ENCODE results near the gene FBN1.
A peak's percentile ranks its signal among the peaks of the same experiment; 100 is the strongest.

Gene FBN1

DNA sequence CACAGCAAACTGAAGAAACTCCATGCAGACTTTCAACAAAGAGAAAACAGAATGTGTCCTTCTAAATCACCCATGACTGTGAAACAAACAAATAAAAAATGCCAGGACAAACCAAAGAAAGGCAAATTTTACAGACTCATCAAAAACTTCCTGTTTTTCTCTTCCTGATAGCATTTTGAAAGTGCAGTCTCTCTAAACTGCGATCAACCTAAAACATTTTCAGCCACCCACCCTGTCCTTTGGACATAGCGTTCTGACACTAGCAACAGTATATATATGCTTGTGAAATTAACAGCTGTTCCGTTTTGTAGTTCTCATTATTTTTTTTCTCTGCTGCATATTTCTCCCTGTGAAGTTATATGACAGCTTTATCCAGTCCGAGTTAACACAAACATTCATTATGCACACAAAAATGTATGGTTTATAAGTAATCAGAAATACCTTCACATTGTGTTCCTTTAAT lies 151.7 kb downstream of the FBN1 start:
- Histone ChIP-seq H3K4me1 (ENCODE audit: control insufficient read depth, insufficient read depth, low read length, poor library complexity, severe bottlenecking) (peaks cover 11% of the 10 kb centered on the region), H3K9me3 (ENCODE audit: control insufficient read depth, low read length) (no peaks in the 10 kb centered on the region), H3K27ac (ENCODE audit: low read depth, low read length, severe bottlenecking) (peak overlapping the region; percentile 68), H3K4me3 (ENCODE audit: extremely low read depth, insufficient read depth, low read length, poor library complexity, severe bottlenecking) (no peak overlapping the region), H3K36me3 (ENCODE audit: control insufficient read depth, insufficient read depth, low read length) (peaks cover 53% of the 10 kb centered on the region)
- 100% methylated on average over 1 of the region's 4 CpGs; no CpG with 5 or more reads in 1 of the 2 experiments for WGBS, 2 experiments (ENCODE audit: insufficient coverage in 2 of 2)

DNA sequence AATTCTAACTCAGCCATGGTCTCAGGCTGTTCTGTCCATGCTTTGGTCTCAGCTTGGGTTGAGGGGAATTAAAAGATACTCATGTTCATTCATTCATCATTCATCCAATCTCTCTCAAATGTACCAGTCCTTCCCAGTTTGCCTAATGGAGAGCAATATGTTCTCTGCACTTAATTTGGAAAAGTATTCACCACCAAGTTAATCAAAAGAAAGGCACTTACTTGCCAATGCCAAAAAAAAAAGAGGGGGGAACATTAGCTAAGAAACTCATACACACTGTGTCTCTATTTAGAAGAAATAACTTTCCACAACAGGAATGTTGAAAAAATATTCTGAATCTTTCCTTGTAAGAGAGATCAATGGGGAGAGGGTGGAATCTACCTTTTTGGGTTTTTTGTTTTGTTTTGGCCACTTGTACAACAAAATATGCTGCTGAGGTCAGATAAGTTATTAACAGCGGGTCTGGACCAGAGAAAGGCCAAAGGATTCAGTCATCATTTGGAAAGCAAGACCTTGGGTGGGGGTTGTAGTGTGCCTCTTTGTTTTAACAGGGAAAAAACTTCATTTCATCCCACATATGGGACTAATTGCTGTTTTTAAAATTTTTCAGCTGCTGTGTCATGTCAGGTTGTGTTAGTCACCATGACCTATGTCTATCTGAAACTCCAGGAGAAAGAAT lies 152.3 kb downstream of the FBN1 start:
- Histone ChIP-seq H3K4me3 (ENCODE audit: extremely low read depth, insufficient read depth, low read length, poor library complexity, severe bottlenecking) (no peak overlapping the region), H3K4me1 (ENCODE audit: control insufficient read depth, insufficient read depth, low read length, poor library complexity, severe bottlenecking) (peaks cover 11% of the 10 kb centered on the region), H3K9me3 (ENCODE audit: control insufficient read depth, low read length) (no peaks in the 10 kb centered on the region), H3K36me3 (ENCODE audit: control insufficient read depth, insufficient read depth, low read length) (peaks cover 50% of the 10 kb centered on the region), H3K27ac (ENCODE audit: low read depth, low read length, severe bottlenecking) (peak overlapping the region; percentile 68)
- no CpG with 5 or more reads among the region's 1 CpG for WGBS, 2 experiments (ENCODE audit: insufficient coverage in 2 of 2)

DNA sequence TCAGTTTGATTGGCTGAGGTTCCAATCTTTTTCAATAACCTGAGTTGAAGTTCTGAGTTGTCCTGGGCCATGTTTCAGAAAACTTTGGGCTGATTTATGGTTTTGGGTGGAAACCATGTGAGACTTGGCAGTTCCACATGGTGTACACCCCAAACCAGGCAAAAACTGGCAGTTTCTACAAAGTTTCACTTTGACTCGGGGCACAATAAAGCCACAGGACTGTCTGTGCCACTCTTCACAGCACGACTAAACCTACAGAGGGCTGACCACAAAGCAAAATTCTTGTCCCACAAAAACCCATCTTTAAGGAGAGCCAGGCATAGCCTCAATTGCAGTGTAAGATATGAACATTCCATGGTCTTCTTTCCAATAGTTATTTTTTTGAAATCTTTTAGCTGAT lies 159.3 kb downstream of the FBN1 start:
- H3K36me3 ChIP-seq (ENCODE audit: control insufficient read depth, insufficient read depth, low read length) = peaks cover 63% of the 10 kb centered on the region
- no peaks in the 10 kb centered on the region for H3K9me3 ChIP-seq (ENCODE audit: control insufficient read depth, low read length)
- H3K4me3 ChIP-seq (ENCODE audit: extremely low read depth, insufficient read depth, low read length, poor library complexity, severe bottlenecking) = no peak overlapping the region
- 97 to 100% methylated on average over 2 of the region's 2 CpGs for WGBS, 2 experiments (ENCODE audit: insufficient coverage in 2 of 2)
- peaks cover 4% of the 10 kb centered on the region for H3K4me1 ChIP-seq (ENCODE audit: control insufficient read depth, insufficient read depth, low read length, poor library complexity, severe bottlenecking)
- no peak overlapping the region for H3K27ac ChIP-seq (ENCODE audit: low read depth, low read length, severe bottlenecking)

DNA sequence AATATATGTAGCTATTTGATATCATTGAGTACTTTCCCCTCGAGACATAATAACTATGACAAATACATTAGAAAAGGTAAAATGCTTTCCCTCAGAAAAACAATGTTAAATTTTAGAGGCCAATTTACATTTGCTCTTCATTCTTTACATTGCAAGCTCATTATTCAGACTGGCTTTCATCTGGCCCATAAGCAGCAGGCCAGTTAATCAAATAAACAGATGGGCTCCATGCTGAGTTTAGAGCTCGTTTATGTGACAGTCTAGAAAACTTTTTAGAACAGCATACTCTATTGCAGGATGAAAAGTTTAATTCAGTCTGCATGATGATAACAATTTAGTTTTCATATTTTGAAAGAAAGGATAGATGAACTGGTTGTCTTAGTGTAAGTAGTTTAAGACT lies 163.7 kb downstream of the FBN1 start:
- no CpG with 5 or more reads among the region's 2 CpGs for whole genome bisulfite sequencing, 2 experiments (ENCODE audit: insufficient coverage in 2 of 2)
- peaks cover 35% of the 10 kb centered on the region for H3K36me3 ChIP-seq (ENCODE audit: control insufficient read depth, insufficient read depth, low read length)

DNA sequence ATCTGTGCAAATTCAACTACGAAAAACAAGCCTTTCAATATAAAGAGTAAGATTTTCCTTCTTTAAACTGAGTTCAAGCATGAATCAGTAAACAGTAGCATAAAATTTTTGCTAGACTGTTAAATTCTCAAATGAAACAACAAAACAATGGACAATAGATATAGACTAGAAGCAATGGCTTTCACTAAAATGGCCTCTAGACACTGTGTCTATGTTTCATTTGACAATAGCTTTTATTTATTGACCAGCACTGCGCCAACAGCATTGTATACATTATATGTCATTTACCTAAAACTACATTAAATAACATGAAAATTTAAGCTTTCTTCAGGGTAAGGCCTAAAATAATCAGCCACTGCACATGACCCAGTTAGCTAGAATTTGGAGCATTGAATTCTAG lies 165.8 kb downstream of the FBN1 start:
- no peak overlapping the region for H3K4me3 ChIP-seq (ENCODE audit: extremely low read depth, insufficient read depth, low read length, poor library complexity, severe bottlenecking)
- peaks cover 16% of the 10 kb centered on the region for H3K36me3 ChIP-seq (ENCODE audit: control insufficient read depth, insufficient read depth, low read length)
- H3K27ac ChIP-seq (ENCODE audit: low read depth, low read length, severe bottlenecking) = no peak overlapping the region
- no peaks in the 10 kb centered on the region for H3K9me3 ChIP-seq (ENCODE audit: control insufficient read depth, low read length)
- peaks cover 4% of the 10 kb centered on the region for H3K4me1 ChIP-seq (ENCODE audit: control insufficient read depth, insufficient read depth, low read length, poor library complexity, severe bottlenecking)
- WGBS, 2 experiments (ENCODE audit: insufficient coverage in 2 of 2) = no CpG with 5 or more reads among the region's 2 CpGs

More for the DNA sequence above, 163.7 kb downstream of the FBN1 start:
- Histone ChIP-seq H3K4me3 (ENCODE audit: extremely low read depth, insufficient read depth, low read length, poor library complexity, severe bottlenecking) (no peak overlapping the region), H3K27ac (ENCODE audit: low read depth, low read length, severe bottlenecking) (no peak overlapping the region), H3K4me1 (ENCODE audit: control insufficient read depth, insufficient read depth, low read length, poor library complexity, severe bottlenecking) (peaks cover 4% of the 10 kb centered on the region), H3K9me3 (ENCODE audit: control insufficient read depth, low read length) (no peaks in the 10 kb centered on the region)

DNA sequence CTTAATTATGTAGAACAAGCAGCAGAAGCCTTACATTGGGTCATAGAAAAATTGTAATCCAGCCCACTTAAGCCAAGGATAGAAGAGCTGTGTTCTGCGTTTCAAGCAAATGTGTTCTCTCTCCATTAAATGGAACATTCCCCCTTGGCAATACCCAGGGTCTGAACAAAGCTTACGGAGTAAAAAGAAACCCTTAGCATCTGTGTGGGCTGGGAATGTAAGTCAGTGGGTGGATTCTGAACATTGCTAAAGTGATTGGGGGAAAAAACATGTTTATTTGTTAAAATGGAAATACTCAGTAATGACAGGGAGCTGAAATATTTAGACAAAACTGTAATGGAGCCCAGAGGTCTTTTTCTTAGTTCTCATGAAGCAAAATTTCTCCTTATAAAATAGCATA lies 166.9 kb downstream of the FBN1 start:
- H3K9me3 ChIP-seq (ENCODE audit: control insufficient read depth, low read length) = no peaks in the 10 kb centered on the region

DNA sequence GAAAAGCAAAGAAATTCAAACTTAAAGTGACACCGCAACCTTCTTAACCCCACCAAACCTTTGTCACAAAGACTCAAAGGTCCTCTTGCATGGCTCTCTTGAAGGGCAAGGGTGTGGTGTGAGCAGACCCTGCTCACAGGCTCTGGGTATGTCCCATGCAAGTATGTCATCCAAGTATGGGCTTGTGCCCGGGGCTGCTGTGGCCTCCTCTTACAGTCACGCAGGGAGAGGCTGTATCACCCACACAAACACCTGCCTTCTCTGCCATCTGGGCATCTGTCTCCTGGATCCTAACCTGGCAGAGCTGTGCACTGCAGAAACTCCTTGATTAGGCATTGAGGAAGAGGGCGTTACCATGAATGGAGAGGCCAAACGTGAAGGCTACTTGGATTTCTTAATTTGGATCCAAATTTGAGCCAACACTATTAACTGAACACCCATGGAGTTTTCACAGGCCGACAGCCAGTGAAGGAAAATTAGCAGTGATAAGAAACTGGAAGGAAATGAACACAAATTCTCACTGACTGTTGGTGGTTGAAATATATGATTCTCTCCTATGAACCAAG lies 167.6 kb downstream of the FBN1 start:
- Histone ChIP-seq H3K4me1 (ENCODE audit: control insufficient read depth, insufficient read depth, low read length, poor library complexity, severe bottlenecking) (peaks cover 4% of the 10 kb centered on the region), H3K27ac (ENCODE audit: low read depth, low read length, severe bottlenecking) (no peak overlapping the region), H3K9me3 (ENCODE audit: control insufficient read depth, low read length) (no peaks in the 10 kb centered on the region), H3K4me3 (ENCODE audit: extremely low read depth, insufficient read depth, low read length, poor library complexity, severe bottlenecking) (no peak overlapping the region), H3K36me3 (ENCODE audit: control insufficient read depth, insufficient read depth, low read length) (peaks cover 15% of the 10 kb centered on the region)
- 90 to 95% methylated on average over 3 to 4 of the region's 6 CpGs for WGBS, 2 experiments (ENCODE audit: insufficient coverage in 2 of 2)

More for the DNA sequence above, 166.9 kb downstream of the FBN1 start:
- no peak overlapping the region for H3K27ac ChIP-seq (ENCODE audit: low read depth, low read length, severe bottlenecking)
- peaks cover 4% of the 10 kb centered on the region for H3K4me1 ChIP-seq (ENCODE audit: control insufficient read depth, insufficient read depth, low read length, poor library complexity, severe bottlenecking)
- peaks cover 18% of the 10 kb centered on the region for H3K36me3 ChIP-seq (ENCODE audit: control insufficient read depth, insufficient read depth, low read length)
- WGBS, 2 experiments (ENCODE audit: insufficient coverage in 2 of 2) = no CpG with 5 or more reads among the region's 2 CpGs
- H3K4me3 ChIP-seq (ENCODE audit: extremely low read depth, insufficient read depth, low read length, poor library complexity, severe bottlenecking) = no peak overlapping the region

DNA sequence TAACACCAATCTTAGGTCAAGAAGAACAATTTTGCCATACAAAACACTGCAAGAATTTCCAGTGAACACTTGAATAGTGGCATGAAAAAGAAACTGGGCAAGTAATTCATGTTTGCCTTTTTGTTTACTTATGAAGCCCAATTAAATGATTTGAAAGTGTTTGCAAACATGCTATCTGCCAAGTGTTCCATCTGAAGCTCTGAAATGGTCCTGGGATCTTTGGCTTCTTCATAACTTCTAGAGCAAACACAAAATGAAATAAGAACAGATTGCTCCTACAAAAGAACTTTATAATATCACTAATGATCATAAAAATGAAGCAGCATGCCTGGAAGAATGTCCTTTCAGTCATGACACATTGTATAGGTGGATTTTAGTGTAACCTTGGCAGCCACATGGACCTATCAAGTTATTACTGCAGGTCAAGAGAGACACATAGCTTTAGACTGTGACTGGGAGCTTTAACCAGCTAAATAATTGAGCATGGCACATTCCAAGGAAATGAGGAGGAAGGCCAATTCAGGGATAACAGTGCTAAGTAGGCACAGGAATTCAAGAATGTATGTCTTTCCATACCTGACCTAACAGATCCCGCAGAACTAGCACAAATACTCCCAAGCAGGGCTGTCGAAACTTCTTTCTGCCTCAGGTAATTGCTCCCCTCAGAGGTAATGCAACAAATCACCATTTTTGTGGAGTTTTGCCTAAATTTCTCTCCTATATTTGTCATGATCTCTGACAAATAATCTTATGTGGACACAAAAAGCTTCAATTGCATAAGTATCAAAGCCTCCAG lies 169.7 kb downstream of the FBN1 start:
- H3K4me3 ChIP-seq (ENCODE audit: extremely low read depth, insufficient read depth, low read length, poor library complexity, severe bottlenecking) = no peak overlapping the region
- 86 to 94% methylated on average over 2 of the region's 2 CpGs for WGBS, 2 experiments (ENCODE audit: insufficient coverage in 2 of 2)

DNA sequence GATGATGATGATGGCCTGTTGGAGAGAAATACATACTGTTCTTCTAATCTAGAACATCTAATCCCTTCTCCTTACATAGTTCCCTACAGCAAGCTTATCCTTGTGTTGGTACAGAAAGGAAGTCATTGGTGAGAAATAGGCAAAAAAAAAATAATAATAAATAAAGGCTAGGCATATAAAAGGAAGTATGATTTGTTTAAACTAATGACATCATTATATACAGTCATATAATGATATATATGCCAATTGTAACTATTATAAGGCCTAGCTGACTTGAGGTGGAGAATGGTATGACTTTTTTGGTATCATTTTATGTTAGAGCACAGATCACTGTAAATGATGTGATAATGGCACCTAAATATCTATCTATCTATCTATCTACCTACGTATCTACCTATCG lies 171.8 kb downstream of the FBN1 start:
- peaks cover 45% of the 10 kb centered on the region for H3K36me3 ChIP-seq (ENCODE audit: control insufficient read depth, insufficient read depth, low read length)
- H3K4me1 ChIP-seq (ENCODE audit: control insufficient read depth, insufficient read depth, low read length, poor library complexity, severe bottlenecking) = peaks cover 5% of the 10 kb centered on the region
- no peaks in the 10 kb centered on the region for H3K9me3 ChIP-seq (ENCODE audit: control insufficient read depth, low read length)
- no peak overlapping the region for H3K27ac ChIP-seq (ENCODE audit: low read depth, low read length, severe bottlenecking)
- no peak overlapping the region for H3K4me3 ChIP-seq (ENCODE audit: extremely low read depth, insufficient read depth, low read length, poor library complexity, severe bottlenecking)
- 100% methylated on average over 1 to 2 of the region's 2 CpGs for WGBS, 2 experiments (ENCODE audit: insufficient coverage in 2 of 2)

More for the DNA sequence above, 169.7 kb downstream of the FBN1 start:
- H3K36me3 ChIP-seq (ENCODE audit: control insufficient read depth, insufficient read depth, low read length) = peaks cover 32% of the 10 kb centered on the region
- peaks cover 5% of the 10 kb centered on the region for H3K4me1 ChIP-seq (ENCODE audit: control insufficient read depth, insufficient read depth, low read length, poor library complexity, severe bottlenecking)
- no peak overlapping the region for H3K27ac ChIP-seq (ENCODE audit: low read depth, low read length, severe bottlenecking)
- no peaks in the 10 kb centered on the region for H3K9me3 ChIP-seq (ENCODE audit: control insufficient read depth, low read length)

DNA sequence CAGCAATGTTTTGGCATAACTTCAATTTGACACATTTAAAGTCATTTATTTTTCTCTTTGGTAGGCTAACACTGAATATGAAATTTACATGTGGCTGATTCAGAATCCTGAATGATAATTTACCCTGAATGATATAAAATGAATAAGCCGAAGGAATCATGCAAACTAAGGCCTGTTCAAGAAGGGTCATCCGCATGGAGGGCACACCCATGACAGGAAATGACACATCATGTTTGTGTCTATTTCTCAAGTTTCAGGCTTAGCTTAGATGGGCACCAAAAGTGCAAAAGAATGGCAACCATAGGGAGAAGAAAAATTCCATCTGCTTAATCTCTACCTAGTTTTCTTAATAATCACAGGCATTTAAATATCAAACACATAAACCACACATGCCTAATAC lies 172.8 kb downstream of the FBN1 start:
- H3K36me3 ChIP-seq (ENCODE audit: control insufficient read depth, insufficient read depth, low read length) = peaks cover 54% of the 10 kb centered on the region
- 94 to 95% methylated on average over 2 of the region's 2 CpGs for WGBS, 2 experiments (ENCODE audit: insufficient coverage in 2 of 2)
- no peaks in the 10 kb centered on the region for H3K9me3 ChIP-seq (ENCODE audit: control insufficient read depth, low read length)
- no peak overlapping the region for H3K27ac ChIP-seq (ENCODE audit: low read depth, low read length, severe bottlenecking)
- H3K4me3 ChIP-seq (ENCODE audit: extremely low read depth, insufficient read depth, low read length, poor library complexity, severe bottlenecking) = no peak overlapping the region
- H3K4me1 ChIP-seq (ENCODE audit: control insufficient read depth, insufficient read depth, low read length, poor library complexity, severe bottlenecking) = peaks cover 5% of the 10 kb centered on the region
